ENCODE results near the gene TPM2. TPM values are rescaled to one million over a fixed set of nuclear protein-coding genes. Genes with fewer than 3 reads are reported as not detected.

The TPM2 gene
- total RNA-seq, 1 donor from 2014 or later: 188 TPM

- Mint-ChIP-seq H3K9me3 (ENCODE audit: unreplicated experiment) (no peaks in the 10 kb centered on the region), H3K4me3 (ENCODE audit: unreplicated experiment) (no peak overlapping the region), H3K27me3 (ENCODE audit: unreplicated experiment) (peaks cover 2% of the 10 kb centered on the region), H3K36me3 (ENCODE audit: unreplicated experiment) (peaks cover 12% of the 10 kb centered on the region), H3K4me1 (ENCODE audit: low read depth, unreplicated experiment) (no peaks in the 10 kb centered on the region), H3K27ac (ENCODE audit: unreplicated experiment) (no peak overlapping the region)
- no peak for DNase-seq
- TF ChIP-seq CTCF (IDR thresholded peaks at IDR 0.05; ENCODE audit: partially characterized antibody, unreplicated experiment): no peak
Observed at GRCh38 chr9:35705836-35706430, 16.2 kb upstream of the TPM2 start.

- DNase-seq: no peak
- peaks cover 2% of the 10 kb centered on the region for H3K27me3 Mint-ChIP-seq (ENCODE audit: unreplicated experiment)
- TF ChIP-seq CTCF (IDR thresholded peaks at IDR 0.05; ENCODE audit: partially characterized antibody, unreplicated experiment): no peak
- H3K4me1 Mint-ChIP-seq (ENCODE audit: low read depth, unreplicated experiment): no peaks in the 10 kb centered on the region
- H3K9me3 Mint-ChIP-seq (ENCODE audit: unreplicated experiment): no peaks in the 10 kb centered on the region
- no peak overlapping the region for H3K27ac Mint-ChIP-seq (ENCODE audit: unreplicated experiment)
- H3K36me3 Mint-ChIP-seq (ENCODE audit: unreplicated experiment): peaks cover 12% of the 10 kb centered on the region
- H3K4me3 Mint-ChIP-seq (ENCODE audit: unreplicated experiment): no peak overlapping the region
Observed at GRCh38 chr9:35705372-35705771, 15.6 kb upstream of the TPM2 start.

GRCh38 chr9:35703906-35704672 lies 14.4 kb upstream of the TPM2 start:
- no peak for DNase-seq
- Mint-ChIP-seq H3K27ac (ENCODE audit: unreplicated experiment) (no peak overlapping the region), H3K4me1 (ENCODE audit: low read depth, unreplicated experiment) (no peaks in the 10 kb centered on the region), H3K27me3 (ENCODE audit: unreplicated experiment) (peaks cover under 1% of the 10 kb centered on the region), H3K9me3 (ENCODE audit: unreplicated experiment) (no peaks in the 10 kb centered on the region), H3K36me3 (ENCODE audit: unreplicated experiment) (peaks cover 12% of the 10 kb centered on the region), H3K4me3 (ENCODE audit: unreplicated experiment) (no peak overlapping the region)
- TF ChIP-seq CTCF (IDR thresholded peaks at IDR 0.05; ENCODE audit: partially characterized antibody, unreplicated experiment): no peak

- Mint-ChIP-seq H3K4me1 (ENCODE audit: low read depth, unreplicated experiment) (no peaks in the 10 kb centered on the region), H3K36me3 (ENCODE audit: unreplicated experiment) (peaks cover 5% of the 10 kb centered on the region), H3K27ac (ENCODE audit: unreplicated experiment) (no peak overlapping the region), H3K9me3 (ENCODE audit: unreplicated experiment) (no peaks in the 10 kb centered on the region), H3K4me3 (ENCODE audit: unreplicated experiment) (no peak overlapping the region), H3K27me3 (ENCODE audit: unreplicated experiment) (no peaks in the 10 kb centered on the region)
- no peak for DNase-seq
- no peak for TF ChIP-seq CTCF (IDR thresholded peaks at IDR 0.05; ENCODE audit: partially characterized antibody, unreplicated experiment)
Observed at GRCh38 chr9:35702696-35703095, 13.0 kb upstream of the TPM2 start.

DNA sequence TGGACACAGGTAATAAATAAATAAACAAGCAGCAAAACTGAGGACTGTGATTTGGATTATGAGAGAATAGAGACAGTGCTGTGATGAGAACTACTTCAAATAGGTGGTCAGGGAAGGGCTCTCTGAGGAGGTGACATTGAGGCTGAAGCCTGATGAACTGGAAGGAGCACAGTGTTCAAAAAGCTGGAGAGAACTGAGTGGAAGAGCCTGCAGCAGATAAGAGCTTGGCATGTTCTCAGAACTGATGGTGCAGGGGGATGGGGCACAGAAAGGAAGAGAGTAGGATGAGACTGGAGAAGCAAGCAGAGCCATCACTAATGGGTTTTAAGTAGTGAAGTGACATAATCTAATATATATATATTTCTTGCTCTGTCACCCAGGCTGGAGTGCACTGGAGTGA lies 11.2 kb upstream of the TPM2 start:
- Mint-ChIP-seq H3K36me3 (ENCODE audit: unreplicated experiment) (no peaks in the 10 kb centered on the region), H3K4me3 (ENCODE audit: unreplicated experiment) (no peak overlapping the region), H3K27me3 (ENCODE audit: unreplicated experiment) (peaks cover 2% of the 10 kb centered on the region), H3K4me1 (ENCODE audit: low read depth, unreplicated experiment) (no peaks in the 10 kb centered on the region), H3K9me3 (ENCODE audit: unreplicated experiment) (no peaks in the 10 kb centered on the region), H3K27ac (ENCODE audit: unreplicated experiment) (no peak overlapping the region)
- no peak for TF ChIP-seq CTCF (IDR thresholded peaks at IDR 0.05; ENCODE audit: partially characterized antibody, unreplicated experiment)
- DNase-seq: no peak

Measured in glutamatergic neuron (in vitro differentiated cells).